HepG2 (cell line): ENCODE data around the gene RHBDD3. TPM values are rescaled to one million over a fixed set of nuclear protein-coding genes. Genes with fewer than 3 reads are reported as not detected.

ENCODE experiments used
- GFI1 ChIP-seq: sonication (generic); formaldehyde crosslinking; IDR thresholded peaks from 2 replicates; pipeline ENCODE4 v1.5.0; 2020; ENCODE audit warnings: missing genetic modification reagents, mild to moderate bottlenecking, borderline replicate concordance
- HMGXB3 ChIP-seq: sonication (generic); formaldehyde crosslinking; IDR thresholded peaks from 2 replicates; pipeline ENCODE4 v1.4.0; 2020; ENCODE audit warnings: missing genetic modification reagents, borderline replicate concordance
- HOMEZ ChIP-seq: IDR thresholded peaks from 2 replicates; pipeline ENCODE4 v1.6.1; 2016; ENCODE audit warnings: low read depth
- IRF9 ChIP-seq: sonication (generic); formaldehyde crosslinking; IDR thresholded peaks from 2 replicates; pipeline ENCODE4 v1.8.0; 2022; ENCODE audit warnings: missing genetic modification reagents, mild to moderate bottlenecking, borderline replicate concordance
- MAFG ChIP-seq: sonication (generic); formaldehyde crosslinking; IDR thresholded peaks from 2 replicates; pipeline ENCODE4 v1.5.1; 2020; ENCODE audit warnings: mild to moderate bottlenecking, missing genetic modification reagents
- MTA1 ChIP-seq: sonication (generic); formaldehyde crosslinking; IDR thresholded peaks from 2 replicates; pipeline ENCODE4 v1.4.0; 2020; ENCODE audit warnings: missing genetic modification reagents, mild to moderate bottlenecking, borderline replicate concordance
- NAIF1 ChIP-seq: sonication (generic); formaldehyde crosslinking; IDR thresholded peaks from 2 replicates; pipeline ENCODE4 v1.5.0; 2020; ENCODE audit warnings: mild to moderate bottlenecking, missing genetic modification reagents, borderline replicate concordance
- NFE2L2 ChIP-seq: fragments of 150-350 bp; IDR thresholded peaks from 2 replicates; pipeline ENCODE4 v1.6.1; 2014; ENCODE audit warnings: low read length
- PTBP1 ChIP-seq: fragments of 200-400 bp; formaldehyde crosslinking; IDR thresholded peaks from 2 replicates; pipeline ENCODE4 v1.6.1; 2018; ENCODE audit warnings: low read length, low read depth; ENCODE audit not compliant: poor library complexity, severe bottlenecking
- REPIN1 ChIP-seq: sonication (generic); formaldehyde crosslinking; IDR thresholded peaks from 2 replicates; pipeline ENCODE4 v1.8.0; 2022; ENCODE audit warnings: missing genetic modification reagents, low read depth, mild to moderate bottlenecking, borderline replicate concordance
- REXO4 ChIP-seq: sonication (generic); formaldehyde crosslinking; IDR thresholded peaks from 2 replicates; pipeline ENCODE4 v1.8.0; 2022; ENCODE audit warnings: missing genetic modification reagents, mild to moderate bottlenecking, borderline replicate concordance
- RFX3 ChIP-seq: IDR thresholded peaks from 2 replicates; pipeline ENCODE4 v1.6.1; 2016; ENCODE audit warnings: missing biosample characterization, missing genetic modification reagents
- RORA ChIP-seq: sonication (generic); formaldehyde crosslinking; IDR thresholded peaks from 2 replicates; pipeline ENCODE4 v1.5.0; 2020; ENCODE audit warnings: mild to moderate bottlenecking, missing genetic modification reagents, moderate library complexity
- SCMH1 ChIP-seq: sonication (generic); formaldehyde crosslinking; IDR thresholded peaks from 2 replicates; pipeline ENCODE4 v1.9.0; 2021; ENCODE audit warnings: missing genetic modification reagents, mild to moderate bottlenecking, borderline replicate concordance
- ZBTB43 ChIP-seq: sonication (generic); formaldehyde crosslinking; conservative IDR thresholded peaks from 2 replicates; pipeline ENCODE4 v1.4.0; 2020; ENCODE audit warnings: missing genetic modification reagents
- ZBTB7B ChIP-seq: sonication (generic); formaldehyde crosslinking; IDR thresholded peaks from 2 replicates; pipeline ENCODE4 v1.4.0; 2020; ENCODE audit warnings: missing genetic modification reagents
- ZKSCAN8 ChIP-seq: IDR thresholded peaks from 2 replicates; pipeline ENCODE4 v1.6.1; 2016; ENCODE audit warnings: borderline replicate concordance, missing genetic modification reagents, missing compliant biosample characterization
- ZNF414 ChIP-seq: sonication (generic); formaldehyde crosslinking; IDR thresholded peaks from 2 replicates; pipeline ENCODE4 v1.5.0; 2020; ENCODE audit warnings: missing genetic modification reagents
- ZNF569 ChIP-seq: sonication (generic); formaldehyde crosslinking; IDR thresholded peaks from 2 replicates; pipeline ENCODE4 v1.5.0; 2020; ENCODE audit warnings: mild to moderate bottlenecking, missing genetic modification reagents, moderate library complexity, borderline replicate concordance
- ZNF772 ChIP-seq: sonication (generic); formaldehyde crosslinking; IDR thresholded peaks from 2 replicates; pipeline ENCODE4 v1.5.0; 2020; ENCODE audit warnings: mild to moderate bottlenecking, missing genetic modification reagents
- ZSCAN12 ChIP-seq: sonication (generic); formaldehyde crosslinking; IDR thresholded peaks from 2 replicates; pipeline ENCODE4 v1.9.0; 2021; ENCODE audit warnings: mild to moderate bottlenecking, missing genetic modification reagents
- polyA plus RNA-seq, 8 experiments: library from polyadenylated mRNA; depleted of rRNA in 3 of 8; stranded (reverse) in 7 of 8; unstranded in 1 of 8; fragments of >200 nt; fragmentation: Illumina TruSeq in 4 of 8; extraction: Trizol in 4 of 8; gene quantifications; 2 replicates each; pipeline versions ENCODE4 v1.2.1 to v1.2.3, GENCODE V29; 2011 to 2016; ENCODE audit warnings: low read depth in 4 of 8, missing spikeins in 1 of 8, mixed read lengths in 1 of 8; ENCODE audit not compliant: insufficient read depth in 1 of 8
- total RNA-seq, 5 experiments: library from RNA; depleted of rRNA; stranded (reverse); fragments of >200 nt; fragmentation: Illumina TruSeq; extraction: Trizol; gene quantifications; 2 replicates each; pipeline ENCODE4 v1.2.3, GENCODE V29; 2016; ENCODE audit warnings: low read depth in 1 of 5

The RHBDD3 gene
- total and polyA plus RNA-seq, 2 of the 13 experiments (the other 11 are each of a cell fraction or from before 2014, with no cell fraction given), result 12.1 to 26.7 TPM

GRCh38 chr22:29306175-29306834, 38.5 kb upstream of the RHBDD3 start, which contains the start of gene GAS2L1 (continued):
- TF ChIP-seq RFX3 (CRISPR knock-in tag) (no peak), ZNF569 (CRISPR knock-in tag) (no peak), ZSCAN12 (CRISPR knock-in tag) (no peak), ZNF414 (no peak; the same call in 1 of the 2 replicates), NAIF1 (CRISPR knock-in tag) (no peak), MTA1 (CRISPR knock-in tag) (no peak), REXO4 (CRISPR knock-in tag) (no peak), IRF9 (CRISPR knock-in tag) (no peak; the same call in 1 of the 2 replicates), HMGXB3 (no peak), MAFG (no peak), GFI1 (CRISPR knock-in tag) (peak; percentile 66; the same call in 1 of the 2 replicates), REPIN1 (peak; percentile 63; the same call in 1 of the 2 replicates), PTBP1 (no peak), SCMH1 (CRISPR knock-in tag) (no peak), HOMEZ (CRISPR knock-in tag) (0 out of 2 replicates have a peak, but pooled peaks have one; percentile 36), ZBTB7B (CRISPR knock-in tag) (peak; percentile 75), ZNF772 (CRISPR knock-in tag) (no peak), RORA (no peak), NFE2L2 (no peak), ZKSCAN8 (CRISPR knock-in tag) (no peak; the same call in 1 of the 2 replicates), ZBTB43 (CRISPR knock-in tag) (no peak)
